Prostate gland (tissue), 2 donors: ENCODE measurements around the gene NOVA2.

ENCODE experiments used
- CTCF ChIP-seq, 4 experiments: fragments of 200-600 bp in 2 of 4; fragments of 450-650 bp in 2 of 4; sonication (generic) in 2 of 4; IDR thresholded peaks; 1 replicate in 3 of 4; 2 replicates in 1 of 4; pipeline ENCODE4 v1.5.1; 2016 to 2019; ENCODE audit warnings: antibody characterized with exemption in 4 of 4, mild to moderate bottlenecking in 2 of 4, moderate library complexity in 2 of 4
- POLR2A ChIP-seq: fragments of 450-650 bp; IDR thresholded peaks from one replicate; pipeline ENCODE4 v1.6.1; 2016; ENCODE audit warnings: antibody characterized with exemption, mild to moderate bottlenecking
- POLR2AphosphoS5 ChIP-seq: sonication (generic); formaldehyde crosslinking; IDR thresholded peaks from one replicate; pipeline ENCODE4 v1.6.1; 2017; ENCODE audit warnings: antibody characterized with exemption

DNA sequence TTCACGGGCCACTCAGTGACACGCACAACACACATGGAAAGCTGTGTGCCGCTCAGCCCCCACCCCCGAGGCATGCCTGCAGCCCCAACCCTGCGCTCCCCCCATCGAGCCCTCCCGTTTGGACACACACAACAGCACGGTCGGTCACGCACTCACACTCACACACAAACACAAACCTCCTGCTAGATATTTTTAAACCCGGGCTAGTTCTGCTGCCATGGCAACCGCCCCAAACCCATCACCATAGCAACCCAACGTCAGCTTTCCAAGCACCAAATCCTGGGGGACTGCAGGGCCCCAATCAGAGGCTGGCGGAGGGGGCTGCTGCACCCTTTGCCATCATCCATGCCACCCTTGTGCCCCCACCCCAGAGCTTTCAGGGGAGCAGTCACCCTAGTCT lies 2.5 kb upstream of the NOVA2 start:
- TF ChIP-seq POLR2AphosphoS5 = no peak
- TF ChIP-seq CTCF (IDR thresholded peaks at IDR 0.05) = no peak
- TF ChIP-seq POLR2A = no peak
